Measurements from ENCODE around the gene ZMIZ1.
"Not testable (repeated sequence)": the region's sequence is repeated elsewhere in the genome, so short reads cannot be mapped to it uniquely, and the experiment has no call there.

The ZMIZ1 gene

GRCh38 chr10:79274279-79275104, 205.7 kb downstream of the ZMIZ1 start:
- no peak for FAIRE-seq

DNA sequence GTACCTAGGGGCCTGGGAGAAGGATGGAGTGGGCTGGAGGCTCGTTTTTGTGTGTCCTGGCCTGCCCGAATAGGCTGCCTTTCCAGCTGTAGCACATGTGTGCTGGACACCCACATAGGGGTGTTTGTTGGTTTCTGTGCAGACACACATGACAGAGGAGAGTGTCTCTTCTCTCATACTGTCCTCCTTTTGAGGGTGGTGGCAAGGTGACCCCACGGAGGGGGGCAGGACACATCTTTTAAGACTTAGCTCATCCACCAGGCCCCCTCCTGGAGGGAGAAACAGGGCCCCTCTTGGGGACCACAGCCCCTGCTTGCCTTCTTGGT, 206.3 kb downstream of the ZMIZ1 start:
- FAIRE-seq = no peak

DNA sequence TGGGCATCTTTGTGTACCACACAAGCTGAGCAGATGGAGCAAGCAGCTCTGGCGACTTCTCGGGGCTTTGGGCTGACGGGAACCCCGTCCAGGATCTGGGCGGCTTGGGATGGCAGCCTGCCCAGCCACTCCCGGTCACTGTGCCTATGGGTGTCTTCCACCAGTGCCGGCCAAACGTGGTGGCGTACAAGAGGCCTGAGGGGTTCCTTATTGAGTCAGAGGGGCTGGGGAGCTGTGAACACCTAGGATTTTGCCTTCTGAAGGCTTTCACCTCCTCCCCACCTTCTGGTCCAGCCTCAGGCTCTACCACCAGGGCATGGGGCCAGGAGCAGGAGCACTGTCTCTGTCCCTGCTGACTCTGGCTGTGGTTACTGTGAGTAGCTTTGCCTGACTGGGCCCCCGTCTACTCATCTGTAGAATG, 206.7 kb downstream of the ZMIZ1 start:
- FAIRE-seq = no peak

- no peak for FAIRE-seq
These were observed 209.0 kb downstream of the ZMIZ1 start for GRCh38 chr10:79277579-79278269.

GRCh38 chr10:79279047-79279446, 210.3 kb downstream of the ZMIZ1 start:
- not testable (repeated sequence) for FAIRE-seq

DNA sequence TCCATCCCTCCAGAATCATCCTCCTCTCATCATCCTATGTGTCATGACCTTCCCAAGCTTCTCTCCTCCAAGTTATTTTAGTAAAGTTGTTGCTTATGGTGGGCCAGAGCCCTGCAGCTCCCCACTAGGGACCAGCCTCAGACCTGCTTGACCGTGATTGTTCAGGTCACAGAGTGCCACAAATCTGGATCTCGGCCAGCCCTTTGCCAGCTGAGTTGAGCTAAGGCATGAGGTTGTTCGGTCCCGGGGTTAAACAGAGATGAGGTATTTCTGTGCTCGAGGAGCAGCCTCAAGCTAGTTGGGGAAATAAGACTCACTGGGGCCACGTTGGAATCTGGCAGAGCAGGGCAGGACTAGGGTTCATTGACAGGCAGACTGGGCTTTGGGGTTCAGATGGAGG, 212.2 kb downstream of the ZMIZ1 start:
- FAIRE-seq = no peak

- FAIRE-seq = no peak
These were observed 213.6 kb downstream of the ZMIZ1 start for GRCh38 chr10:79282388-79282787.

DNA sequence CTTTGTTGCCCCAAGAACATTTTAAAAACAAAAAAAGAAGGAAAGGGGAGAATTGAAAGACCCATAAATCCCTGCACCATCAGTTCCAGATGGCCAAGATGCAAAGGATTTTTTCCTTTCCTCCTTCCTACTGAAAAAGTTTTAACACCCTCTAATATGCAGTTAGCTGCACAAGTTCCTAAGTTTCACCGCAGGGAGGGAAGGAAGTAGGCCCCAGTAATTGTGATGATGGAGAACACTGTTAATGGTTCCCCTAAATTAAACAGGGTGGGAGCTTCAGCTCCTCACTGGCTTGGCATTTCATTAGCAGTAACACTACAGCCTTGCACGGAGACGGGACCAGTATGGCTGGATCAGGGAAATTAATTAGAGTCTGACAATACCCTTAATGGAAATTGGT, 214.8 kb downstream of the ZMIZ1 start:
- FAIRE-seq = no peak

DNA sequence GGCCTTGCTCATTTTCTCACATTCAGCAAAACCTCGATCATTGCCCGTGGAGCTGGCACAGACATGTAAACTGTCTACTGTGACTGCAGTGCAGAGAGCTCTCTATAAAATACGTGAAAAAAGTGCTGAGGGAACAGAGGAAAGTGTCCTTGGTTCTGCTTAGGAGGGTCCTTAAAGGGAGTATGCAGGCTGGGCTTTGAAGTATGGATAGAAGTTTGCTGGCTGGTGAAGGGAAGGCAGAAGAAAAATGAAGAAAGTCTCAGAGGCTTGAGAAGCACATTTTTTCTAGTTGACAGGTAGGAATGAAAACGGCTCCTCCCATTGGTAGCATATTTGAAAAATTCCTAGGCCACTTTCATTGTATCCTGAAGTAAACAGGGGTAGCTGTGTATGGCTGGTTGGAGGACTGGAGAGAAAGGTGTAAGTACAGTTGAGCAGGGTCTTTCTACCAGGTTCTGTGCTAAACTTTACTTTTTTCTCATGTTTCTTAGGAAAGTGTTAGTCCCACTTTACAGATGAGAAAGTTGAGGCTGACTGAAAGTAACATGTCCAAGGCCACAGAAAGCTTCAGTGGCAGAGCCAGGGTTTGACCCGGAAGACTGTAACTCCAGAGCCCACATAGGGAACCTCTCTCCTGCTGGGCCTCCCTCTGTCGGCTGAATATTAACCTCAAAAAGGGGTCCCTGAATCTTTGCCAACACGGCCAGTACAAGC, 215.5 kb downstream of the ZMIZ1 start:
- no peak for FAIRE-seq

- no peak for FAIRE-seq
These were observed 216.8 kb downstream of the ZMIZ1 start for GRCh38 chr10:79285315-79286197.

DNA sequence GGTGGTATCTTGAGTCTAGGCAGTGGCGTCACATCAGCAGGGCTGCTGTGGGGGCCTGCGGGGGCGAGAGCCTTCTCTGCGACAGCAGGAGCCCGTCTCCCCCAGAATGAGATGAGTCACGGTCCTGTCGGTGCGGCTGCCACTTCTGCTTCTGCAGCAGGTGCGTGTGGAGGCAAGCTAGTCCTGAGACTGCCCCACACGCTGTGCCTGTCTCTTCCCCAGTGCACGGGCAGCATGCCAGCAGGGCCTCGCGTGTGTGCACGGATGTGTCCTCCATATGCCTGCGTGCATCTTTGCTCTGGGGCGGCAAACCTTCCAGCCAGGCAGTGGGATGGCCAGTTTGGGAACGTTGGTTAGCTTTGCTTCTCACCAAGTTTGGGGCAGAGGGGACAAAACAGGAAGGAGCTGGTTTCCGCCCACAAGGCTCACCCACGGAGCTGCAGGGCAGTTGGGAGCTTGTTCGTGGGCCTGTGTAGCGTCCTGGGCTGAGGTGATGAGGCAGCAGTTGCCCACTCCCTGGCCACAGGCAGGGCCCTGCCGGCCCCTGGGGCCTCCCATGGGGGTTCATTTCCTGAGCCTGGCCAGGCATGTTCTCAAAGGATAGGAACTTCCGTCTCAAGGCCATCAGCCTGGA, 217.7 kb downstream of the ZMIZ1 start:
- FAIRE-seq = no peak

DNA sequence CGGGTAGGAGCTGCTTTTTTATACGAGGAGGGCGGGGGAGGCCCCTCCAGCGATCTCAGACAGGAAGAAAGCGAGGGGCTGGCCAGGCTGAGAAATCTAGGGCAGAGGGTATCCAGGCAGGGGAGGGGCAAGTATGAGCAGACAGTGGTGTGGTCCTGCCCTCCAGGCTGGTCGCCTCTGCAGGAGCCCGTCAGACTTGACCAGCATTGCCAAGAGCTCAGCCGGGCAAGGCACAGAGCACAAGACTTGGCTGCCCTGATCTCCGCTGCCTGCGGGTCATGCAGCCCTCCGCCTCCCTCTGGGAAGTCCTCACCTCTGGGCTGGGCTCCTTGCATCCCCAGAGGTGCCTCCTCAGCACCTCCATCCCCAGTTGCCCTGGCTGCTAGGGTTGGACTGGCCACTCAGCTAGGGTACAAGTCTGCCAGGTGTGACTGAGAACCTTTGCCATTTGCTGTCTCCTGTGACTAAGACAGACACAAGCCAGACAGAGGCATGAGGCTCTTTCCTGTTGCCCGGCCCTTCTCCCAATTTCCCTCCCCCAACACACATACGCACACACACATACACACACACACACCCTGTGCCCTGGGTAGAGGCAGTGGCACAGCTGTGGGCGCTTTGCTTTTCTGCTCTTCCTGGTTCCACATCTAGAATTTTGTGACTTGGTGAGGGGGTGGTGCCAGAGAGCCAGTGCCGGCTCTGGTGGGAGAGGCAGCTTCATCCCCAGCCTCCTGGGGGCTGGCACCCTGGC, 219.4 kb downstream of the ZMIZ1 start:
- no peak for FAIRE-seq

DNA sequence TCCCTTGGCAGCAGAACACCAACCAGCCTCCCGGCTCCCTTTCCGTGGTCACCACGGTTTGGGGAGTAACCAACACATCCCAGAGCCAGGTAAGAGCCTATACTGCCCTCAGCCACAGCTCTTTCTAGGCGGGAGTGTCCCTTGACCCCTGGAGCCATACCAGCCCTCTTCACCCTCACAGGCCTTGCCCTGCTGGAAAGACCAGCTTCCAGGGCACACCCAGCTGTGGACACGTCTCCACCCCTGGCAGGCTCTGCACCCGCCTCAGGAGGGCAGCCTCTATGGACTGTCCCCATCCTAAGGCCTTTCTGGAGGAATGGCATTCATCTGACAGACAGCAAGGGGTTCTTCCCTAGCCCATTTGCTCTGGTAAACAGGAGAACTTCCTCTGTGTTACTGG, 221.0 kb downstream of the ZMIZ1 start:
- no peak for FAIRE-seq

DNA sequence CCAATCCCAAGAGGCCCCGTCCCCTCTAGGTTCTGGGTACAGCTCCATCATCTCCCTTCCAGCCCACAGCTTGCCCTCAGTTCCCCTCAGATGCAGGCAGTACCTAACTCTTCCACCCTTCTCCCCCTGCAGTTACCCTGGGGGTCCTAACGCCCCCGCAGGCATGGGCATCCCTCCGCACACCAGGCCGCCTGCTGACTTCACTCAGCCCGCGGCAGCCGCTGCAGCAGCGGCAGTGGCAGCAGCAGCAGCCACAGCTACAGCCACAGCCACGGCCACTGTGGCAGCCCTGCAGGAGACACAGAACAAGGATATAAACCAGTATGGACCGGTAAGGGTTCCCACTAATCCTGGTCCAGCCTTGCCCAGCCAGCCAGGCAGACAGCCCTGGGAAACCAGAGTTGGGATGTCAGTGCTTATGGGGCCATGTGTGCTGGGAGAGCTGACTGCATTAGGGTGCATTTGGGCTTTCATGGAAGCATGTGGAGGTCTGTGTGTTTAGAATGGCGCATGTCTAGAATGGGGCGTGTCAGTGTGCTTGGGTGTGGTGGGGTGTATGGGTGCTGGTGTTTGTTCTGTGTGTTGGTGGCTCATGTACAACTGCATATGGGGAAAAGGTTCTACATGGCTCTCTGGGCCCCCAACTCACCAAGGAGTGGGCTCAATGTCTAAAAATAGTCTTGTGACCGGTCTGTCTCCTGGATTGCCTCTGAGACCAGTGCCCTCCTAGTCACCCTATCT, 223.4 kb downstream of the ZMIZ1 start:
- FAIRE-seq = no peak

DNA sequence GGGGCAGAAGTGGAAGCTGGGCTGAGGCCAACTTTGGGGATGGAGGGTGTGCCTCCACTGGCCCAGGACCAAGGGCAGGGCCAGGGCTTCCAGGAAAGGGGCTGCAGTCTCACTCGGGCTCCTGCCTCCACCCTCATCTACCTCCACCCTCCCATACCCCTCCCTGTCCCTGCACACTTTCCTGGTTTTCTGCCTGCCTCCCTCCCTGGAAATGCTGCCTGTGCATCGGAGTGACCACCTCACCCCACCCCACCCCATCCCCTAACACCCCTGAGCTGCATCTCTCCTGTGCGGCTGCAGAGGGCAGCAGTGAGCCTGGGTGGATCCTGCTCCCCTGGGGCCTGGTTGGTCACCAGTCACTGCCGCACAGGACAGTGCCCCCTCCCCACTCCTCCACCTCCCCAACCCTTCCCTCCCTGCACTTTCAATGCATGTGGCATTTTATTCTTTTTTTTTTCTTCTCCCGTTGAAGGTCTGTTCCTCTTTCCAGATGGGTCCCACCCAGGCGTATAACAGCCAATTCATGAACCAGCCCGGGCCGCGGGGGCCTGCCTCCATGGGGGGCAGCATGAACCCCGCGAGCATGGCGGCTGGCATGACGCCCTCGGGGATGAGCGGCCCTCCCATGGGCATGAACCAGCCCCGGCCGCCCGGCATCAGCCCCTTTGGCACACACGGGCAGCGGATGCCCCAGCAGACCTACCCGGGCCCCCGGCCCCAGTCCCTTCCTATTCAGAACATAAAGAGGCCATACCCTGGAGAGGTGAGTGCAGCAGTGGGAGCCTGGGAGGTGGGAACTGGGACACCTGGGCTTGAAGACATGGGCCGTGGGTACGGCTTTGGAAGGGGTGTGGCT, 224.4 kb downstream of the ZMIZ1 start:
- FAIRE-seq = no peak

GRCh38 chr10:79293841-79294581, 225.2 kb downstream of the ZMIZ1 start:
- FAIRE-seq = no peak

- FAIRE-seq = no peak
These were observed 226.8 kb downstream of the ZMIZ1 start for GRCh38 chr10:79295563-79295962.

- no peak for FAIRE-seq
These were observed 227.7 kb downstream of the ZMIZ1 start for GRCh38 chr10:79296431-79296830.
